ENCODE data around the gene SESN1.

DNA sequence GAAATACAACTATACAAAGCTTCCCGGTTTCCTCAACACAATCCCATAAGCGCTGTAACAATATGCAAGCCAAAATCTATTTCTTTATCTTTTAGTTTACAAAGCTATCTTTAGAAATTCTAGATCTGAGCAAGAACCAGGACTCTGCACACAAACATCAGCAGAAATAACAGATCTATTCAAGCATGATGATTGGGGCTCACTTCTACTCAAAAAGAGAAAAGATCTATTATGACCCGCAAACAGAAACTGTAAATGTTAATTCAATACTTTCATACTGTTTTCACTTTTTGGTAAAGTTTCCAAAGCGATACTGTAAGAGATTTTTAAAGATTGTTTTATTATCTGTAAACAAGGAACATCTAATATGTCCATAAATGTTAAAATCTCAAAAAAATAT is 86.6 kb downstream of the SESN1 start:
- TF ChIP-seq, protein P1, sequence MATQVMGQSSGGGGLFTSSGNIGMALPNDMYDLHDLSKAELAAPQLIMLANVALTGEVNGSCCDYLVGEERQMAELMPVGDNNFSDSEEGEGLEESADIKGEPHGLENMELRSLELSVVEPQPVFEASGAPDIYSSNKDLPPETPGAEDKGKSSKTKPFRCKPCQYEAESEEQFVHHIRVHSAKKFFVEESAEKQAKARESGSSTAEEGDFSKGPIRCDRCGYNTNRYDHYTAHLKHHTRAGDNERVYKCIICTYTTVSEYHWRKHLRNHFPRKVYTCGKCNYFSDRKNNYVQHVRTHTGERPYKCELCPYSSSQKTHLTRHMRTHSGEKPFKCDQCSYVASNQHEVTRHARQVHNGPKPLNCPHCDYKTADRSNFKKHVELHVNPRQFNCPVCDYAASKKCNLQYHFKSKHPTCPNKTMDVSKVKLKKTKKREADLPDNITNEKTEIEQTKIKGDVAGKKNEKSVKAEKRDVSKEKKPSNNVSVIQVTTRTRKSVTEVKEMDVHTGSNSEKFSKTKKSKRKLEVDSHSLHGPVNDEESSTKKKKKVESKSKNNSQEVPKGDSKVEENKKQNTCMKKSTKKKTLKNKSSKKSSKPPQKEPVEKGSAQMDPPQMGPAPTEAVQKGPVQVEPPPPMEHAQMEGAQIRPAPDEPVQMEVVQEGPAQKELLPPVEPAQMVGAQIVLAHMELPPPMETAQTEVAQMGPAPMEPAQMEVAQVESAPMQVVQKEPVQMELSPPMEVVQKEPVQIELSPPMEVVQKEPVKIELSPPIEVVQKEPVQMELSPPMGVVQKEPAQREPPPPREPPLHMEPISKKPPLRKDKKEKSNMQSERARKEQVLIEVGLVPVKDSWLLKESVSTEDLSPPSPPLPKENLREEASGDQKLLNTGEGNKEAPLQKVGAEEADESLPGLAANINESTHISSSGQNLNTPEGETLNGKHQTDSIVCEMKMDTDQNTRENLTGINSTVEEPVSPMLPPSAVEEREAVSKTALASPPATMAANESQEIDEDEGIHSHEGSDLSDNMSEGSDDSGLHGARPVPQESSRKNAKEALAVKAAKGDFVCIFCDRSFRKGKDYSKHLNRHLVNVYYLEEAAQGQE (IDR thresholded peaks at IDR 0.05; ENCODE audit: insufficient replicate concordance, low read depth): no peak
- TF ChIP-seq, protein P2, sequence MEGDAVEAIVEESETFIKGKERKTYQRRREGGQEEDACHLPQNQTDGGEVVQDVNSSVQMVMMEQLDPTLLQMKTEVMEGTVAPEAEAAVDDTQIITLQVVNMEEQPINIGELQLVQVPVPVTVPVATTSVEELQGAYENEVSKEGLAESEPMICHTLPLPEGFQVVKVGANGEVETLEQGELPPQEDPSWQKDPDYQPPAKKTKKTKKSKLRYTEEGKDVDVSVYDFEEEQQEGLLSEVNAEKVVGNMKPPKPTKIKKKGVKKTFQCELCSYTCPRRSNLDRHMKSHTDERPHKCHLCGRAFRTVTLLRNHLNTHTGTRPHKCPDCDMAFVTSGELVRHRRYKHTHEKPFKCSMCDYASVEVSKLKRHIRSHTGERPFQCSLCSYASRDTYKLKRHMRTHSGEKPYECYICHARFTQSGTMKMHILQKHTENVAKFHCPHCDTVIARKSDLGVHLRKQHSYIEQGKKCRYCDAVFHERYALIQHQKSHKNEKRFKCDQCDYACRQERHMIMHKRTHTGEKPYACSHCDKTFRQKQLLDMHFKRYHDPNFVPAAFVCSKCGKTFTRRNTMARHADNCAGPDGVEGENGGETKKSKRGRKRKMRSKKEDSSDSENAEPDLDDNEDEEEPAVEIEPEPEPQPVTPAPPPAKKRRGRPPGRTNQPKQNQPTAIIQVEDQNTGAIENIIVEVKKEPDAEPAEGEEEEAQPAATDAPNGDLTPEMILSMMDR (IDR thresholded peaks at IDR 0.05; ENCODE audit: insufficient read depth, low read length): no peak
- no peak for TF ChIP-seq POLR2AphosphoS5 (IDR thresholded peaks at IDR 0.05; ENCODE audit: low read depth)

All from HL-60 (cell line).